Glutamatergic neuron (in vitro differentiated cells): ENCODE data around the gene RALGPS2. TPM values are rescaled to one million over a fixed set of nuclear protein-coding genes. Genes with fewer than 3 reads are reported as not detected.
"Not testable (repeated sequence)": the region's sequence is repeated elsewhere in the genome, so short reads cannot be mapped to it uniquely, and the experiment has no call there.

Experiments used
- DNase-seq: peaks from one replicate; pipeline ENCODE4 v3.0.0; 2022
- H3K27ac Mint-ChIP-seq: one replicate; pipeline ENCODE4 v1.8.0; 2020; ENCODE audit warnings: mild to moderate bottlenecking, mixed read lengths, inconsistent platforms; ENCODE audit not compliant: unreplicated experiment
- H3K27me3 Mint-ChIP-seq: one replicate; pipeline ENCODE4 v1.8.0; 2020; ENCODE audit warnings: mild to moderate bottlenecking, moderate library complexity, mixed read lengths, inconsistent platforms; ENCODE audit not compliant: unreplicated experiment
- H3K36me3 Mint-ChIP-seq: one replicate; pipeline ENCODE4 v1.8.0; 2020; ENCODE audit warnings: mild to moderate bottlenecking, mixed read lengths, inconsistent platforms; ENCODE audit not compliant: unreplicated experiment
- H3K4me1 Mint-ChIP-seq: one replicate; pipeline ENCODE4 v1.8.0; 2020; ENCODE audit warnings: mild to moderate bottlenecking, low read depth, mixed read lengths, inconsistent platforms; ENCODE audit not compliant: unreplicated experiment
- H3K4me3 Mint-ChIP-seq: one replicate; pipeline ENCODE4 v1.8.0; 2020; ENCODE audit warnings: mild to moderate bottlenecking, mixed read lengths, inconsistent platforms; ENCODE audit not compliant: unreplicated experiment
- H3K9me3 Mint-ChIP-seq: one replicate; pipeline ENCODE4 v1.8.0; 2020; ENCODE audit warnings: mild to moderate bottlenecking, moderate library complexity, mixed read lengths, inconsistent platforms; ENCODE audit not compliant: unreplicated experiment
- CTCF ChIP-seq: fragments of 200-600 bp; sonication (generic); IDR thresholded peaks from one replicate; pipeline ENCODE4 v1.5.0; 2021; ENCODE audit not compliant: partially characterized antibody, unreplicated experiment
- total RNA-seq: library from RNA; stranded (reverse); fragmentation: NEBNext Ultra II Directional; extraction: Animal tissue kit (Norgen Biotek cat#: 25700); gene quantifications from one replicate; pipeline ENCODE4 v1.2.1, GENCODE V29; 2021; ENCODE audit not compliant: unreplicated experiment

Gene RALGPS2
- total RNA-seq, 1 donor from 2014 or later = 17.9 TPM

DNA sequence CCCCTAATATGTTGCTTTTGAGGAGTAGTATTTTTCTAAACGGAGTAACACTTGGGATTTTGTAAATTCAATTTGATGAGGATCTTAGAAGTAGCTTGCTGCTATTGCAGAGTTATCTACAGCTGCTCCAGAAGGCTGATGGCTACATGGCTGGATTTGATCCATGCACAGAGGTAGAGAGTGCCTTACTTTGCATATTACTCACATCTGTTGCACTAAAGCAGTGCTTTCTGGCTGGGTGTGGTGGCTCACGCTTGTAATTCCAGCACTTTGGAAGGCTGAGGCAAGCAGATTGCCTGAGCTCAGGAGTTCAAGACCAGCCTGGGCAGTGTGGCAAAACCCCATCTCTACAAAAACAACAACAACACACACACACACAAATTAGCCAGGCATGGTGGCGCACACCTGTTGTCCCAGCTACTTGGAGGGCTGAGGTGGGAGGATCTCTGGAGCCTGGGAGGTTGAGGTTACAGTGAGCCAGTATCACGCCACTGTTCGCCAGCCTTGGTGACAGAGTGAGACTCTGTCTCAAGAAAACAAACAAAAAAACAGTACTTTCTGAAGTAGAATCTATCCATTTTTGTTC lies 24.6 kb downstream of the RALGPS2 start:
- Mint-ChIP-seq H3K4me1 (no peaks in the 10 kb centered on the region), H3K4me3 (no peak overlapping the region), H3K9me3 (no peaks in the 10 kb centered on the region), H3K36me3 (no peaks in the 10 kb centered on the region), H3K27ac (peak overlapping the region; percentile 44), H3K27me3 (no peaks in the 10 kb centered on the region)
- no peak for DNase-seq
- no peak for TF ChIP-seq CTCF

- no peaks in the 10 kb centered on the region for H3K9me3 Mint-ChIP-seq
- no peak for DNase-seq
- no peaks in the 10 kb centered on the region for H3K4me1 Mint-ChIP-seq
- H3K36me3 Mint-ChIP-seq = no peaks in the 10 kb centered on the region
- H3K4me3 Mint-ChIP-seq = no peak overlapping the region
- H3K27ac Mint-ChIP-seq = no peak overlapping the region
- peaks cover 2% of the 10 kb centered on the region for H3K27me3 Mint-ChIP-seq
- TF ChIP-seq CTCF = no peak
These were observed 26.0 kb downstream of the RALGPS2 start for GRCh38 chr1:178751046-178751445.

- Mint-ChIP-seq H3K9me3 (no peaks in the 10 kb centered on the region), H3K4me3 (no peak overlapping the region), H3K27ac (no peak overlapping the region), H3K36me3 (no peaks in the 10 kb centered on the region), H3K4me1 (no peaks in the 10 kb centered on the region), H3K27me3 (peaks cover 2% of the 10 kb centered on the region)
- DNase-seq = no peak
- TF ChIP-seq CTCF = no peak
These were observed 27.8 kb downstream of the RALGPS2 start for GRCh38 chr1:178752891-178753290.

DNA sequence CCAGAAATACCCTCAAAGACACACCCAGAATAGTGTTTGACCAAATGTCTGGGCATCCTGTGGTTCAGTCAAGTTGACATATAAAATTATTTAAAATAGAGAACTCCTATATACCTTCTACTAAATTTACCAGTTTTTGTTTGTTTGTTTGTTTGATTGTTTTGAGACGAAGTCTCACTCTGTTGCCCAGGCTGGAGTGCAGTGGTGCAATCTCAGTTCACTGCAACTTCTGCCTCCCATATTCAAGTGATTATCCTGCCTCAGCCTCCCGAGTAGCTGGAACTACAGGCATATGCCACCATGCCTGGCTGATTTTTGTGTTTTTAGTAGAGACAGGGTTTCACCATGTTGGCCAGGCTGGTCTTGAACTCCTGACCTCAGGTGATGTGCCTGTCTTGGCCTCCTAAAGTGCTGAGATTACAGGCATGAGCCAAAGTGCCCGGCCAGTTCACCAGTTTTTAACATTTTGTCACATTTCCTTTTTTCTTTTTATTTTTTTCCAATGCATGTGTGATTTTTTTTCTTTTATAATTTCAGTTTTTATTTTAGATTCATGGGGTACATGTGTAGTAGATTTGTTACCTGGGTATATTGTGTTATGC lies 29.7 kb downstream of the RALGPS2 start:
- not testable (repeated sequence) for H3K4me3 Mint-ChIP-seq, H3K27ac Mint-ChIP-seq, H3K36me3 Mint-ChIP-seq, DNase-seq, H3K27me3 Mint-ChIP-seq, H3K4me1 Mint-ChIP-seq, H3K9me3 Mint-ChIP-seq

- Mint-ChIP-seq H3K27ac (no peak overlapping the region), H3K9me3 (peaks cover 8% of the 10 kb centered on the region), H3K27me3 (peaks cover 3% of the 10 kb centered on the region), H3K4me3 (no peak overlapping the region), H3K4me1 (no peaks in the 10 kb centered on the region), H3K36me3 (peaks cover 32% of the 10 kb centered on the region)
- TF ChIP-seq CTCF = peak; percentile 89
- DNase-seq = no peak
These were observed 43.4 kb downstream of the RALGPS2 start for GRCh38 chr1:178768423-178768822.
